Cardiac fibroblast (primary cell): Measurements from ENCODE around the gene E2F3.
"Not testable (repeated sequence)": the region's sequence is repeated elsewhere in the genome, so short reads cannot be mapped to it uniquely, and the experiment has no call there.

Source experiments
- DNase-seq, 2 donors: peaks; one replicate each; pipeline versions ENCODE4 v3.0.0 to v3.0.0-alpha.2; 2010; ENCODE audit warnings: low read depth in 2 of 2
- H3K4me3 ChIP-seq, 2 donors: replicated peaks in 1 of 2; 1 replicate in 1 of 2; 2 replicates in 1 of 2; pipeline ENCODE4 v1.5.1; 2011; ENCODE audit warnings: low read depth in 2 of 2, low read length in 2 of 2, mild to moderate bottlenecking in 2 of 2, moderate library complexity in 1 of 2
- CTCF ChIP-seq: IDR thresholded peaks from one replicate; pipeline ENCODE4 v1.5.1; 2011; ENCODE audit warnings: low read depth, mild to moderate bottlenecking, low read length, inconsistent platforms

E2F3 gene

GRCh38 chr6:20463396-20463795, 61.7 kb downstream of the E2F3 start:
- no peak for TF ChIP-seq CTCF
- DNase-seq, result no peak
- H3K4me3 ChIP-seq, result no peak overlapping the region

GRCh38 chr6:20464041-20464440, 62.4 kb downstream of the E2F3 start:
- no peak for DNase-seq
- TF ChIP-seq CTCF, result no peak
- no peak overlapping the region for H3K4me3 ChIP-seq

- DNase-seq, result no peak
- TF ChIP-seq CTCF, result no peak
- H3K4me3 ChIP-seq, result no peak overlapping the region
Observed at GRCh38 chr6:20464847-20465246, 63.2 kb downstream of the E2F3 start.

- DNase-seq, H3K4me3 ChIP-seq: not testable (repeated sequence)
Observed at GRCh38 chr6:20465616-20466015, 63.9 kb downstream of the E2F3 start.

- TF ChIP-seq CTCF, result no peak
- no peak overlapping the region for H3K4me3 ChIP-seq
- no peak for DNase-seq
Observed at GRCh38 chr6:20467437-20467836, 65.8 kb downstream of the E2F3 start.

- H3K4me3 ChIP-seq, result no peak overlapping the region
- no peak for DNase-seq
- TF ChIP-seq CTCF, result no peak
Observed at GRCh38 chr6:20468209-20468608, 66.5 kb downstream of the E2F3 start.

GRCh38 chr6:20472748-20473147, 71.1 kb downstream of the E2F3 start:
- no peak for DNase-seq
- no peak overlapping the region for H3K4me3 ChIP-seq
- TF ChIP-seq CTCF, result no peak

GRCh38 chr6:20473518-20473917, 71.8 kb downstream of the E2F3 start:
- no peak for TF ChIP-seq CTCF
- H3K4me3 ChIP-seq, result no peak overlapping the region
- DNase-seq, result no peak
